ENCODE measurements around the gene ETV4. TPM values are rescaled to one million over a fixed set of nuclear protein-coding genes. Genes with fewer than 3 reads are reported as not detected.
A peak's percentile ranks its signal among the peaks of the same experiment; 100 is the strongest.

Gene ETV4
- total RNA-seq, 1 donor from 2014 or later = 3.2 TPM

DNA sequence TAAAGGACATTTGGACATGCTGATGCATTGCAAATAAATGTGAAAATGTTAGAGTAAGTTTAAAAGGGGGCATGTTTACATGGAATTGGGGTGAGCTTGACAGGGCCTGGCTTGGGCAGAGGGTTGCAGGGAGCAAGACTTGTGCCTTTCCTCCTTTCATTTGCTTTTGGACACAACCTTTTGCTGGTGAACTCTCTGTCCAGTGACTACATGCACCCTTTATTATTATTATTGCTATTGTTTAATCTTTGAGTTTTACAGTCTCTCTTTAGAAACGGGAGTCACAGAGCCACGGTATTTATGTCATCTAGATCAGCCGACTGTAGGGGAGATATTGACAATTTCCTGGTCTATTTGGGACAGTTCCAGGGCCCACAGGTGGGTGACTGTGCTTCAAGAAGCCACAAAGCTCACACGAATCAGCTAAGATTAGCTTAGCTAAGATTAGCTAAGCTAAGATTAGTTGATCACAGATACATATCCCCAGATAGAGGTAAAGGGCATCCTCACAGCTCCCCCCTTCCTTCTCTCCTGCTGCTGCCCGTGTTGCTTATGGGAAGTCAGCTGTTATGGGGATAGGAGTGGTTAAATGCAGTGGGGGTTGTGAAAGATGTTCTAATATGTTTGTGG, 28.9 kb upstream of the ETV4 start:
- no peaks in the 10 kb centered on the region for H3K36me3 ChIP-seq (ENCODE audit: control insufficient read depth, insufficient read depth, low read length)
- H3K4me3 ChIP-seq (ENCODE audit: low read depth, low read length) = no peak overlapping the region
- FAIRE-seq = no peak
- DNase-seq (ENCODE audit: low read depth) = no peak
- H3K27me3 ChIP-seq (ENCODE audit: control insufficient read depth, insufficient read depth, low read length) = no peaks in the 10 kb centered on the region
- no peak for TF ChIP-seq CTCF (IDR thresholded peaks at IDR 0.05; ENCODE audit: insufficient read depth, low read length, severe bottlenecking)

DNA sequence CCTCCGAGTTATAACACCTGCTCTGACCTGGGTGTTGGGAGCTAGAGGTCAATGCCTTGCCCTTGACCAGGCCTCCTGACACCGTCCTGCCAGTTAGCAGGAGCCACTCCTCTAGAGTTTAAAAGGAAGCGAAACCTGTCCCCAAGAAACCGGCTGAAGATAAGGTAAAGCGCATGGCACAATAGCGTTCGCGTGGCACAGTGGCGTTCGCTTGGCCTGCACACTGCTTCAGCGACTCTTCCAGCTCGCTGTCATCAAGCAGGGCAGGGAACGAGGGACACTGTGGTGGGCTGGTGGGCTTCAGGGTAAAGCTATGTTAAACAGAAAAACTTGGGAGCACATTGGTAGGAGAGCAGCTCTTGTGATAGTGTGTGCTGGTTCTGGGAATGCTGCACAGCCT, 28.2 kb upstream of the ETV4 start:
- Histone ChIP-seq H3K4me3 (ENCODE audit: low read depth, low read length) (no peak overlapping the region), H3K27me3 (ENCODE audit: control insufficient read depth, insufficient read depth, low read length) (no peaks in the 10 kb centered on the region), H3K36me3 (ENCODE audit: control insufficient read depth, insufficient read depth, low read length) (no peaks in the 10 kb centered on the region)
- FAIRE-seq = no peak
- TF ChIP-seq CTCF (IDR thresholded peaks at IDR 0.05; ENCODE audit: insufficient read depth, low read length, severe bottlenecking) = no peak
- no peak for DNase-seq (ENCODE audit: low read depth)

DNA sequence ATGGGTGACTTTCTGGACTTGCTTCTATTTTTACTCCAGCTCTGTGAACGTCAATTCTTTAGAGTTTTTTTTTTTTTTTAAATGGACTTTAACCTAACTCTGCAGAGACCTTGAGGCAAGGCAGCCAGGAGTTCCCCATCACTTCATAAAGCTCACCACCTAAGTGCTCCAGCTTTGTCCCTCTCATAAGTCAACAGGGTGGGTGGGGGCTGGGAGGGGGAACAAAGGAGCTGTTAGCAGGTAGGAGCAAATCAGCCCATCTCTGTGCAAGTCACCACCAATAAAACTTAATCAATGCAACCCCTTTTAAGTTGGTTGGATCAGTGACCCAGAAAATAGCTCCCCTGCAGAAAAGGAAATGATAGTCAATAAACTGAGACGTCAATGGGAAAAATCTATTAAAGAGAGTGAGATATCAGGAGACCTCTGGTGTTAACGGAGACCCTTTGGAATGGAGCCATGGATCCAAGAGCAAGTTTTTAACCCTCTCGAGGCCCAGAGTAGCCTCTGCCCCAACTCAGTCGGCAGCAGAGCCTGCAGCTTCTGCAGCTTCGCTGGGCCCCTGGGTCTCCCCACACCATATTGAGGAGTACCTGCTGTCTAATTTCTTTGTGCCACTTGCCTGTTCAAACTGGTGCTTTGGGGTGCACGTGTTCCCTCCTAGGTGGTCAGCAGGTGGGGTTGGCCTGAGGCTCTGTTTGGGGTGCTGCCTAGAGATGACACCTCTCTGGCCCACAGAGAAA, 27.6 kb upstream of the ETV4 start:
- DNase-seq (ENCODE audit: low read depth) (no peak), FAIRE-seq (no peak)
- no peak overlapping the region for H3K4me3 ChIP-seq (ENCODE audit: low read depth, low read length)
- H3K27me3 ChIP-seq (ENCODE audit: control insufficient read depth, insufficient read depth, low read length) = no peaks in the 10 kb centered on the region
- no peak for TF ChIP-seq CTCF (IDR thresholded peaks at IDR 0.05; ENCODE audit: insufficient read depth, low read length, severe bottlenecking)
- no peaks in the 10 kb centered on the region for H3K36me3 ChIP-seq (ENCODE audit: control insufficient read depth, insufficient read depth, low read length)

DNA sequence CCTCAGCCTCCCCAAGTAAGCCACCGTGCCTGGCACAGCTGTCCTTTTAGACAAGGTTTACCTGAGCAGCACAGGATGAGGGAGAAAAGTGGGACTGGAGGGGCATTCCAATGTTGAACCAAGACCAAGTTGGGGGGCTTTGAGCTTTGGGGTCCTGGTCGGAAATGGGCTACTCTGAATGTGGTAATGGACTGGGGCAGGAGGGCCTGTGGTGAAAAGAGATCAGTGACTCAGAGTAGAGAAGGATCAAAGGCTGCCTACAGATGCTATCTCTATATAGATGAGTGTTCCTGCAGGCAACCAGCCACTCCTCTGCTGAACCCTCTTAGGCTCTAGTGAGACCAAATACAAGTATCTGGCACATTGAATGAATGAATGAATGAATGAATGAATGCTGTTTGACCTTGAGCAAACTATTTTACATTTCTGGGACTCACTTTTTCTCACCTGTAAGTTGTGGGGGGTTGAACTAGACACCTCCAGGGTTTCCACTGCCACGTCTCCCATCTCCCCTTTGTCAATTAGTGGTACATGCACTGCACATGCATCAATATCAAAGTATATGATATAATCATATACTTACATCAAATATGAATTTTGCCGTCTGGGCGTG, 26.3 kb upstream of the ETV4 start:
- FAIRE-seq = no peak

GRCh38 chr17:43570518-43570928, 24.4 kb upstream of the ETV4 start:
- Histone ChIP-seq H3K27me3 (ENCODE audit: control insufficient read depth, insufficient read depth, low read length) (no peaks in the 10 kb centered on the region), H3K36me3 (ENCODE audit: control insufficient read depth, insufficient read depth, low read length) (no peaks in the 10 kb centered on the region), H3K4me3 (ENCODE audit: low read depth, low read length) (no peak overlapping the region)
- DNase-seq (ENCODE audit: low read depth) (peak; percentile 90), FAIRE-seq (no peak)
- TF ChIP-seq CTCF (IDR thresholded peaks at IDR 0.05; ENCODE audit: insufficient read depth, low read length, severe bottlenecking) = no peak

More for the DNA sequence above, 26.3 kb upstream of the ETV4 start:
- H3K4me3 ChIP-seq (ENCODE audit: low read depth, low read length) = no peak overlapping the region
- TF ChIP-seq CTCF (IDR thresholded peaks at IDR 0.05; ENCODE audit: insufficient read depth, low read length, severe bottlenecking) = no peak
- no peaks in the 10 kb centered on the region for H3K36me3 ChIP-seq (ENCODE audit: control insufficient read depth, insufficient read depth, low read length)
- DNase-seq (ENCODE audit: low read depth) = no peak
- no peaks in the 10 kb centered on the region for H3K27me3 ChIP-seq (ENCODE audit: control insufficient read depth, insufficient read depth, low read length)
